LNCAP (cell line): ENCODE data around the gene KCNK1.

Experiments
- TF ChIP-seq, protein P1 (sequence below): fragments of 450-650 bp; IDR thresholded peaks from 2 replicates; pipeline ENCODE4 v1.5.1; 2017; ENCODE audit warnings: mild to moderate bottlenecking

KCNK1 gene

DNA sequence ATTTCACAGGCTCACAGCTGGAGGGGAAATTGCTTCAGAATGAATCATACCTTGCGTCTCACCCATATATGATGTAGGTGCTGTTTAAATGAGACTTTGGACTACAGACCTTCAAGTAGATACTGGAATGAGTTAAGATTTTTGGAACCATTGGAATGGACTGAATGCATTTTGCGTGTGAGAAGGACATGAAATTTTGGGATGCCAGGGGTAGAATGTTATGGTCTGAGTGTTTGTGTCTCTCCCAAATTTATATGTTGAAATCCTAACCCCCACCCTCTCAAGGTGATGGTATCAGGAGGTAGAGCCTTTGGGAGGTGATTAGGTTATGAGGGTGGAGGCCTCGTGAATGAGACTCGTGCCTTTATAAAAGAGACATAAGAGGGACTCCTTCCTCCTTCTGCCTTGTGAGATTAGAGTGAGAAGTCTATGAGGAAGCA is 41.4 kb downstream of the KCNK1 start:
- TF ChIP-seq, protein P1, sequence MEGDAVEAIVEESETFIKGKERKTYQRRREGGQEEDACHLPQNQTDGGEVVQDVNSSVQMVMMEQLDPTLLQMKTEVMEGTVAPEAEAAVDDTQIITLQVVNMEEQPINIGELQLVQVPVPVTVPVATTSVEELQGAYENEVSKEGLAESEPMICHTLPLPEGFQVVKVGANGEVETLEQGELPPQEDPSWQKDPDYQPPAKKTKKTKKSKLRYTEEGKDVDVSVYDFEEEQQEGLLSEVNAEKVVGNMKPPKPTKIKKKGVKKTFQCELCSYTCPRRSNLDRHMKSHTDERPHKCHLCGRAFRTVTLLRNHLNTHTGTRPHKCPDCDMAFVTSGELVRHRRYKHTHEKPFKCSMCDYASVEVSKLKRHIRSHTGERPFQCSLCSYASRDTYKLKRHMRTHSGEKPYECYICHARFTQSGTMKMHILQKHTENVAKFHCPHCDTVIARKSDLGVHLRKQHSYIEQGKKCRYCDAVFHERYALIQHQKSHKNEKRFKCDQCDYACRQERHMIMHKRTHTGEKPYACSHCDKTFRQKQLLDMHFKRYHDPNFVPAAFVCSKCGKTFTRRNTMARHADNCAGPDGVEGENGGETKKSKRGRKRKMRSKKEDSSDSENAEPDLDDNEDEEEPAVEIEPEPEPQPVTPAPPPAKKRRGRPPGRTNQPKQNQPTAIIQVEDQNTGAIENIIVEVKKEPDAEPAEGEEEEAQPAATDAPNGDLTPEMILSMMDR, result no peak

DNA sequence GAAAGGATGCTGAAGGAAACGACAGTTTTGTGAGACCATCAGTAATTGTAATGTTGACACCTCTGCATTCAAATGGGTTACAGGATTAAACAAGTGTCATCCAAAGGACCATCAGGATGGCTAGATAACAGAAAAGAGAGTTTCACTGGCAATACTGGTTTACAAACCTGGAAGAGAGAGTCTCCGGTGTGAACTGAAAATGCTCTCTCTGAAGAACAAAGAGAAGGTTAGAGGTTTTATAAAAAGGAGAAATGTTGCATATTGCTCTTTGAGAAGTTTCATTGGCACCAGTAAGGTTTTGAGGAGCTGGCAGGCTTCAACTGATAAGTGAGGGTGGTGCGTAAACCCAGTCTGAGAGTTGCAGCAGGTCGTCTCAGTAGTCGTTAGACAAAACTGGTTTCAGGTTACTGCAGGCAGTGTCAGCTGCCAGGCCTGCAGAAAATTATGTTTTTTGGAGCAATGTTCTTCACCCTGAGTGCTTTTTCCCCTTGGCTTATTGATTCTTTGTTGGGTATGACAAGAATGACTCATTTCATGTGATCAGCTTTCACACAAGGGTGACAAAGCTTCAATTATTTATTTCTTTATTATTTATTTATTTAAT is 42.2 kb downstream of the KCNK1 start:
- TF ChIP-seq, protein P1, result no peak

DNA sequence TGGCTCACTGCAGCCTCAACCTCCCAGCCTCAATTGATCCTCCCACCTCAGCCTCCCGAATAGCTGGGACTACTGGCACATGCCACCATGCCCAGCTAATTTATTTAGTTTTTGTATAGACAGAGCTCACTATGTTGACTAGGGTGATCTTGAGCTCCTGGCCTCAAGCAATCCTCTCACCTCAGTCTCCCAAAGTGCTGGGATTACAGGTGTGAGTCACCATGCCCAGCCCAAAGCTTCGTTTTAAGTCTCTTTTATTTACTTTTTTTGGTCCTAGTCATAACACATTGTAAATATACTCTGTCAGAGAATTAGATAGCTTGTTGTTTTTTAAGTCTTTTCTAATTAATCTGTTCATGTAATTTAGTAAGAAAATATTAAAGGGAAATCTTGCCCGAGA is 42.8 kb downstream of the KCNK1 start:
- TF ChIP-seq, protein P1, result no peak

DNA sequence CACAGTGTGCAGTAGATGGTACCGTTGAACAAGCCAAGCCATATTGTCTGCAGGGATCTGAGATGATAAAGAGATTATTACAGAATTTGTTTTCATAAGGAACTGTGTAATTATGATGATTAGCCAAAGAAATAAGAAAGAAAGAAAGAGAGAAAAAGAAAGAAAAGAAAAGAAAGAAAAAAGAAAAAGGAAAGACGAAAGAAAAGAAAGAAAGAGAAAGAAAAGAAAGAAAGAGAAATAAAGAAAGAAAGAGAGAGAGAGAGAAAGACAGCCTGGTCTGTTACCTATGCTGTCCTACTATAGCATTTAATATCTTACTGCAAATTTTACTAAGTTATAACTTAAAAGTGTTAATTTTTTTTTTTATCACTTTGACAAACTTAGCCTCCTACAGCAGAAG is 43.6 kb downstream of the KCNK1 start:
- TF ChIP-seq, protein P1, result no peak

DNA sequence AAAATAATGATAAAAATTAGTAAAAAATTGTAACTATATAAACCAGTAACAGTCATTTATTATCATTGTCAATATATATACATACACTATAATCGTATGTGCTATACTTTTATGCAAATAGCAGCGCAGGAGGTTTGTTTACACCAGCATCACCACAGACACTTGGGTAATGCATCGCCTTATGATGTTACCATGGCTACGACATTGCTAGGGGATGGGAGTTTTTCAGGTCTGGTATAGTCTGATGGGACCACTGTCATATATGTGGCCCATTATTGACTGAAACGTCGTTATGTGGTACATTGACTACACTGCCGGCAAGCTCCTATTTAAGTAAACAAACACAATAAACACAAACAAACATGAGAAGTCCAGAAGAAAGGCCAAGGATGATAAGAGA is 45.6 kb downstream of the KCNK1 start:
- TF ChIP-seq, protein P1, result no peak

DNA sequence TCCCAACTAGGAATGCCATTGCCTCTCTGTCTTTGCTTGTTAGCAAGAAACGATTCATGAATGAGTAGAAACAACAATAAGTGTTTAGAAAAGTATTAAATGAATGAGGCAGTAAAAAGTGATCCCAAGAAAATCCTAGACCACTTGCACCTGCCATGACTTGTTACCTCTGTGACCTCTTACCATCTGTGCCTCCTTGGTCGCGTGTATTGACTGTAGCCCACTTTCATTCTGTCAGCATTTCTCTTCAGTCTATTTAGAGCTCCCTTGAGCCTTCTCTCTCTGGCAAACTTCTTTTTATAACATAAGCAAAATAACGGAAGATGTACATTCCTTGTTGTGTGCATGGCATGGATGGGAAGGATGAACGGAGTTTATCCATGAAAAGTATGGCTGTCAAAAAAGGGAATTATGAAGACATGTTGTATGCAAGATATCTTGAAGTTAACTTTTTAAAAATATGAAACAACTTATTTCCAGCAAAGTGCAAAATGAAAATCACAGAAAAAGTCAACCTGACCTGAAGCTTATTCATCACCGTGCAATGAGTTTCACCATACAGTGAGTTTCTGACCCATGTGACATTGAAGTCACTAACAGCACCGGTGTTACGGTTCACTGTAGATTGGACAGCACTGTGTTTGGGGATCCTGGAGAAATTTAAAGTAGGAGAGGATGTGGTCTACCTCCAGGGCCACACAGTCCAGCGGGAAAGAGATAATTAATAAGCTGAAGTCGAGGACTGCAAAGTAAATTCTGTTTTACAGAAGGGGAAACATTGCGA is 47.7 kb downstream of the KCNK1 start:
- TF ChIP-seq, protein P1, result no peak

DNA sequence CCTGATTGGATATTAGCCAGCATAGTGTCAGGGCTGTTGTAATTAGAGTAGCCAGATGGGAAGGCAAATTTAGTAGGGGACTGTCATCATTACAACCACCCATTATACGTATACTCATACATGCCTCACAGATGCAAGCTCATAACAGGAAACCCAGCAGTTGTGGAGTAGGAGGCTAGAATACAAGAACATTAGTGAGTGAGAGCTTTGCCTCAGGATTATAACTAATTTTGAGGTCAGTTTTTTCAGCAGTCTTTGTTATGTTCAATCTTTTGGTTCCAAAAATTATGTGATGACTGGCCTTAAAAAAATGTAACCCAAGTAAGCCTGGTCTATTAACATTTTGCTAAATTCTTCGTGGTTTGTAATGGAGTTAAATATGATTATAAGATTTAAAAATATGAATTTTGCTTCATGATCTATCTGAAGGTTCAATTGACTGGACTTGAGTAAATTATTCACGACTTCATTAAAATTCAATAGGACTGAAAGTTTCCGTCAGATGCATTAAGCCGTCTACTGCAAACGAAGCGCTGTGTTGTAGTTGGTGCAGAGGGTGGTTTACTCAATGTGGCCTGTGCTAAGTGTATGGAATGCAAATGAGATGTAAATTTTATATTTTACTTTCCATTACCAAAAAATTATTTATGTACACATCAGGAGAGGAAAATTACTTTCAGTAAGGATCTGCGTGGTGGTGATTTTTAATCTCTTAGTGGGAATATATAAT is 48.8 kb downstream of the KCNK1 start:
- TF ChIP-seq, protein P1, result no peak
